HG03095 (cell line): ENCODE measurements around the gene FZD8.

Source experiments
- ATAC-seq: cut with Tn5 transposase; IDR thresholded peaks from one replicate; pipeline ENCODE4 v1.9.1; 2021; ENCODE audit warnings: moderate library complexity; ENCODE audit not compliant: unreplicated experiment

FZD8 gene

DNA sequence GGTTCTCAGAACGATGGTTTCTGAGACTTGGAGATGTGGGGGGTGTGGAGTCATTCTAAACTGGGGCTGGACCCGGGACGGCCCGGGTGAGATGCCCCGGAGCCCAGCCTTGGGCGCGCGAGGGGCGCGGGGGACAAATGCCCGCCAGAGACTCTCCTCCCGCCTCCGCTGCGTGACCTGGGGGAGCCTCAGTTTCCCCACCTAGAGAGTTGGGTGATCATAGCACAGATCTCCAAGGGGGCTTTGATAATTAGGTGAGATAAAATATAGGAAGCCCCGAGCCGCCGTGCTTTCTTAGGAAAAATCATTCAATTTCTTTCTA, 658 bp upstream of the FZD8 start:
- ATAC-seq, result no peak

DNA sequence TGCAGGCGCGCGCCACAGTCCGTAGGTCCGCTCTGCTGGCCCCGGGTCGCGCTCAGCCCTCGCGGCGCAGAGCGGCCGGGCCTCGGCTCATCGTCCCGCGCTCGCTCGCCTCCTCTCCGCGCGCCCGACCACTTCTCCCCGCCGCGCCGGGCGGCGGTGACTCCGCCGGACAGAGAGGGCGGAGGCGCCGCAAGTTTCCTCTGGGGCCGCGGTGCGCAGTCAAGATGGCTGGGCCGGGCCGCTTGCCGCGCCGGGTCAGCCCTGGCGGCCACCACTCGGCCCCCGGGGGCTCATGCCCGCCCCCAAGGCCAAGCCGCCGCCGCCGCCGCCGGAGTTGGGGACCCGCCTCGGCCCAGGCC, 441 bp downstream of the FZD8 start:
- peak; percentile 26 for ATAC-seq

DNA sequence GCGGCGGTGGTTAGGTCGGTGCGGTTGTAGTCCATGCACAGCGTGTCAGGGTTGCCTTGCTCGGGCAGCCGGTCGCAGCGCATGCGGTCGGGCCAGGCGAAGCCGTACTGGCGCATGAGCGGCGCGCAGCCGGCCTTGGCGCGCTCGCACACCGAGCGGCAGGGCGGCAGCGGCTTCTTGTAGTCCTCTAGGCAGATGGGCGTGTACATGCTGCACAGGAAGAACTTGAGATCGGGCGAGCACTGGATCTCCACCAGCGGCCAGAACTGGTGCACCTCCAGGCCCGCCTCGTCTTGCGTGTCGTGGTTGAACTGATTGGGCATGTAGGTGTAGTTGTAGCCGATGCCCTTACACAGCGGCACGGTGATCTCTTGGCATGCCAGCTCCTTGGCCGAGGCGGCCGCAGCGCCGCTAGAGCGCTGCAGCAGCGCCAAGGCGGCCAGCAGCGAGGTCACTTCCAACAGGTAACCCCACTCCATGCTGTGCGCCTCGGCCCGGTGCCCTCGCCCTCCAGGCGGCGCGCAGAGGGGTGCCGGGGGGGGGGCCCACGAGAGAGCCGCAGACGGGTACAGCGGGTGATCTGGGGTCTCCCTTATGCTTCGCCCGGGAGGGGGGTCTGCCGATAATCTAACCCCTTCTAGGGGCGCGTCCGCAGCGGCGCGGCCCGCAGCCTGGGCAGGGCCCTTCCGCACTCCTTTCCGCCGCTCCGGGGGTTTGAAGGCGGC, 983 bp downstream of the FZD8 start:
- peak; percentile 31 for ATAC-seq

DNA sequence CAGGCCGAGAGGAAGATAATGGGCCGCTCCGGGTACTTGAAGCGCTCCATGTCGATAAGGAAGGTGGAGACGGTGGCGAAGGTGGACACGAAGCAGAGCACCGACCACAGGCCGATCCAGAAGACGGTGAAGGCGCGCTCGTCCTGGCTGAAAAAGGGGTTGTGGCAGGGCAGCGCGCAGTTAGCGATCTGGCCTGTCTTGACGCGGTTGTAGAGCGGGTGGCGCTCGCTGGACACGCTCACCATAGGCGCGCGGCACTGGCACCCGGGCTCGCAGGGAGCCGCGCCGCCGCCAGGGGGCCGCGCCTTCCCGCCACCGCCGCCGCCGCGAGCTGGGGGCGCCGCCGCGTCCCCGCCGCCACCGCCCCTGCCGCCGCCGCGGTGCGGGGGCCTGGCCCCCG, 1.6 kb downstream of the FZD8 start:
- peak; percentile 24 for ATAC-seq

DNA sequence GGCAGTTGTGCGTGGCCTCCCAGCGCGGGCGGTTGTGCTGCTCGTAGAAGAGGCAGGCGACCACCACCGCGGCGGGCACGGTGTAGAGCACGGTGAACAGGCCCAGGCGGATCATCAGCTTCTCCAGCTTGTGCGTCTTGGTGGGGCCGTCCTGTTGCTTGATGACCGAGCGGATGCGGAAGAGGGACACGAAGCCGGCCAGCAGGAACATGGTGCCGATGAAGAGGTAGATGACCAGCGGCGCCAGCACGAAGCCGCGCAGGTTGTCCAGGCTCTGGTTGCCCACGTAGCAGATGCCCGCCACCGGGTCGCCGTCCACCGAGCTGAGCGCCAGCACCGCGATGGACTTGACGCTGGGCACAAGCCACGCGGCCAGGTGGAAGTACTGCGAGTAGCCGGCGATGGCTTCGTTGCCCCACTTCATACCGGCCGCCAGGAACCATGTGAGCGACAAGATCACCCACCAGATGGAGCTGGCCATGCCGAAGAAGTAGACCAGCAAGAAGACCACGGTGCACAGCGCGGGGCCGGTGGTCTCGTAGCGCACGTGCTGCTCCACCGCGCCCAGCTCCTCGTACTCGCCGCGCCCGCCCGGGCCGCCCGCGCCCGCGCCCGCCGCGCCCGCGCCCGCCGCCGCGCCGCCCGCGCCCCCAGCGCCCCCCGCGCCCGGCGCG, 2.2 kb downstream of the FZD8 start:
- no peak for ATAC-seq

DNA sequence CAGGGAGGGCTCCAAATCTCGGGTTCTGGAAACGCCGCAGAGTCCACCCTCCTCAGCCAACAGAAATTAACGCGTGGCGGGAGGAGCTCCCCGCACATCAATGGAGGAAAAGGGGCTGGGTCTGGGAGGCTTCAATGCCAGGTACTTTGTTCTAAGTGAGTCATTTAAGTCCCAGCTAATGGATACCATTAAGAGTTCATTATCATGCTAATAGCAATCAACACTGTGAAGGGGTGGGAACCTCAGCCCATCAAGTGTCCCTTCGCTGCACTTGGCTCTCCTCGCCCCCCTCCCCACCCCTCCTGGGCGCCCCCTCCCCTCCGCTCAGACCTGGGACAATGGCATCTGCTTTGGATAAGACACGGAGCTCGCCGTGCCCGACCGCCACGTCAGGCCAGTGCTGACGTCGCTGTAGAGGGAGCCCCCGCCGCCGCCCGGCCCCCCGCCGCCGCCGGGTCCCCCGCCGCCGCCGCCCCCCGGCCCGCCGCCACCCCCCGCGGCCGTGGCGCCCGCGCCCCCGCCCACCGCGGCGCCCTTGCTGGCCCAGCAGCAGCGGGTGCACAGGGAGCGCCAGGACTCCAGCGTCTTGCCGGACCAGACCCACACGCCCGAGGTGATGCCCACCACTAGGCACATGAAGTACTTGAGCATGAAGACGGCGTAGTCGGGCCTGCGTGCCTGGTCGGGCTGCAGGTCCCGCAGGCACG, 2.9 kb downstream of the FZD8 start:
- ATAC-seq, result no peak

DNA sequence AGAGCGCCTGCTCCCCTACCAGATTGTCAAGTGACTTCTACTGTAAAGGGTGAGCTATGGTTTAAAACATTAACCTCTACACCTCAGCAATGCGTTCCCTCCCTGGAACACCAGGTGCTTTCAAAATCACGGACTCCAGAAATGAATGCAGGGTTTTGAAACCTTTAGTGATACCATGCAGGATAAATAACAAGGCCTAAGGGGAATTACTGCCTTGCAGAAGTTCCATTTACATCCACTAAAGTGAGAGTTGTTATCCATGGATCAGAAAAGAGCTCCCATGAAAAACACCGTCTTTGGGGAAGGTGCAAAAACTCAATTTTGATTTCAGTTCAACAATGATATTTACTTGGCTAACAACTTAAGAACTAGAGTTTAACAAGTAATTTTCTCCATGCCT, 4.0 kb downstream of the FZD8 start:
- no peak for ATAC-seq

DNA sequence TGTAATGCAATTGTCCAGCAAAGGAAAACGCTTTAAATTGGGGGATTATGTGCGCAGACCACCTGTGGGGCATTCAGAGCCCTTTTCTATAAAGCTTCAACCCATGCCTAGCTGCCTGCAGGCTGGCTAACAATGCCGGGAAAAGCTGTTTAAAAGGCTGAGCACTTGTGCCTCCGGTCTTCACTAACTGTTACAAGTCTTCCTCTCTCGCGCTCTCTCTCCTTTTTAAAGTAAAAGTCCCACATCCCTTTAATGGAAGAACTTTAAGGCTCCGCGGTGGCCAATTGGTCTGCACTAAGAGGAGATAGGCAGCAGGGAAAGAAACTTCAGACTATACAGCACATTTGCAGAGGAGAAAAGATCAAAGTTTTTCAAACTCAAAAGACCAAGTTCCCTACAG, 4.6 kb downstream of the FZD8 start:
- ATAC-seq, result no peak

DNA sequence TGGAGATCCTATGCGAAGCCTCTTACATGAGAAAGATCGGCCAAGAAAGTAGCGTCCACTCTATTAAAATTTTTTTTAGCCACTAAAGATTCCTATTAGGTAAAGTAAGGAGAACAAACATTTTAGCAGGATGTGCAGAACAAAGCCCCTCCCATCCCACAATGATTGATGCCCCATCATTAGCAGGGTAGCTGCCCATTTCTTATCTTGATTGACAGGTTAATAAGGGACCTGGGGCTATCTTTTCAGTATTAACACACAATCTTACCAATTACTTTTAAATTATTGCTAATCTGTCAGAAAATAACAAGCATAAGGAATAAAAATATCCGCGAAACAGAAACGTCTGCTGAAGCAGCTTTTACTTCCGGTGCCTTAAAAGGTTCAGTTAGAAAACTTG, 5.1 kb downstream of the FZD8 start:
- no peak for ATAC-seq

DNA sequence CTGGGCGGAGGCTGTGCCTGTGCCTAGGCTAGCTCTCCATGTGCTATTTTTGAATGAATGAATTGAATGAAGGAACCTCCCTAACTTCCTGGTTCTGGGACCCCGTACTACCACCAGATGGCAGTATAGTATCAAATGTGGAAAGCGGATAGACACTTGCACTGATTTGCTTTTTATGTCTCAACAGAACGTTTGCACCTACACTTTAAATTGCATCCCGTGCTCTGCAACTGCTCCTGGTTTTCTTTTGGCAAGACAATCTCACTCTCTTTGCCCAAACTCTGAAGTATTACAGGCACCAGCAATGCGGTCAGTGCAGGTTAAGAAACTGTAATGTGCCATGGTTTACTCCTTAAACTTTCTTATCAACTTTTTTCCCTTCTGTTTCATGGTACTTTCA, 6.5 kb downstream of the FZD8 start:
- ATAC-seq, result peak; percentile 70

DNA sequence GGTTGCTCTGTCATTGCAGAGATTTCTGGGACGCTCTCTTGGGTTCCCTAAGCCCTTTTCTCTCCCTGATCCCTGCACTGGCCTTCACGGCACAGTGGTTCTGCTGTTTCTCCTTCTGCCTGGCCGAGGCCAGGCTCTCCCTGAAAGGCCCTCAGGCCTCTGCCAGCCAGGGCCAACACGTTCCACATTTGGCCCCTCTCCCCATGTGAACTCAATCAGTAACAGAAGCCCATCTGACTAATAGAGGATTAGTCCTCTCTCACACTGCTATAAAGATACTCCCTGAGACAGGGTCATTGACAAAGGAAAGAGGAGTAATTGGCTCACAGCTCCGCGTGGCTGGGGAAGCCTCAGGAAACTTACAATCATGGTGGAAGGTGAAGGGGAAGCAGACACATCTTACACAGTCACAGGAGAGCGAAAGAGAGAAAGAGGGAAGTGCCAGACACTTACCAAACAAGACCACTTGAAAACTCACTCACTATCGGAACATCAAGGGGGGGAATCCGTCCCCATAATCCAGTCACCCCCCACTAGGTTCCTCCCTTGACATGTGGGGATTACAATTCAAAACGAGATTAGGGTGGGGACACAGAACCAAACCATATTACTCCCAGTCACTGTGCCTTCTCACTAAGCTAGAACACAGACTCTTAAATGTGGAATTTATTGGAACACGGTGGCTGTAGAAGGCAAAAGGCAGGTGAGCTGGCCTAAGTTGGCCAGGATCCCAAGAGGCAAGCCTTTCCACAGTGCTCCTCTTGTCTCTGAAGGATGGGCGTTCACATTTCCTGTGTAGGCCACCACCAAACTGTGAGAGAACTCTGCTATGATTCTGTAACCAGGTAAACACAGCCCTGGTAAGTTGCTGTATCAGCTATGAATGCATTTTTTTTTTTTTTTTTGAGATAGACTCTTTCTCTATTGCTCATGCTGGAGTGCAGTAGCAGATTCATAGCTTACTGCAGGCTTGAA, 8.8 kb downstream of the FZD8 start:
- ATAC-seq, result no peak

DNA sequence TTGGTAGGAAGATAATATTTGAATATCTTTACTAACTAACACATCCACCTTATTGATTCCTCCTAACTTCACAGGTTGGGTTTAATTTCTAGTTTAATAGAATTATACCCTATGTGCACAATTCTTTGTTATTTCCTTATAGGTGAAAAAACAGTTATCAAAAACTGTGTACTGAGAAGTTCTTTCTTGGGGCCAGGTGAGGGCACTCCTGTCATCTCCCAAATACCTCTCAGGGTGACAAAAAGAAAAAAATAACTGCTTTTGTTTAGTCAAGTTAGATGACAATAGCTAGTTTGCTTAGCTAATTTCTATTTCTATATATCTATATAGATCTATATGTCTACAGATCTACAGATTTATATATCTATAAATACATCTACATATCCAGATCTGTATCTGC, 10.1 kb downstream of the FZD8 start:
- no peak for ATAC-seq

DNA sequence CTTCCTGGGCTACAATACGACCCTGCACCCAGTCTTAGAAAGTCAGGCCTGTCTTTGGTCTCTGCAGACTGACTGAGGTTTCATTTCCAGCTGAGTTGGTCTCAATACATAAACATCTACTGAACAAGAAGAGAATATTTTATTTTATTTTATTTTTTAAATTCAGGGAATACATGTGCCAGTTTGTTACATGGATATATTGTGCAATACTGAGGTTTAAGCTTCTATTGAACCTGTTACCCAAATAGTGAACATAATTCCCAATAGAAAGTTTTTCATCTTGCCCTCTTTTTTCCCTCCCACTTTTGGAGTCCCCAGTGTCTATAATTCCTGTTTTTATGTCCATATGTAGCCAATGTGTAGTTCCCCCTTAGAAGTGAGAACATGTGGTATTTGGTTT, 10.7 kb downstream of the FZD8 start:
- no peak for ATAC-seq

DNA sequence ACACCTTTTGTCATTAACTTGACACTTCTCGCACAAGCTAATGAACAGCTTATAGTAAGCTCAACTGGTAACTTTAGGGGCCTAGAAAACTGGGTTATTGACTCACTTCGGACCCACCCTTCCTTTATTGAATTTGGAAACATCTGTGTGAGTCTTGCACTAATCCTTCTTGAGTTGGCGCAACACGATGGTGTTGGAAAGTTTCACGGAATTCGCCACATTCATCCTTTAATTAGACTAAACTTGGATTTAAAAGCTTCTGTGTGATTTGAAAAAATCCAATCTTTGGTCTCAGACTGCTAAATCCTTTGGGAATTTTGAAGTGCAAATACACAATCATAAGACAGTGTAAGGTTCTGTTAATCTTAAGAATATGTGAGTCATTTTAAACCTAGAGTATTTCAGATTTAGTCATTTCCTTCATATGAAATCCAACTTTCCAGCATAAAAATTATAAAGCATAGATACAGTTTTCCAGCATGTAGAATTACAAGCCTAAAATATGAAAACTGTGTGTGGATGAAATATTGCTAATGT, 15.1 kb downstream of the FZD8 start:
- ATAC-seq, result no peak

DNA sequence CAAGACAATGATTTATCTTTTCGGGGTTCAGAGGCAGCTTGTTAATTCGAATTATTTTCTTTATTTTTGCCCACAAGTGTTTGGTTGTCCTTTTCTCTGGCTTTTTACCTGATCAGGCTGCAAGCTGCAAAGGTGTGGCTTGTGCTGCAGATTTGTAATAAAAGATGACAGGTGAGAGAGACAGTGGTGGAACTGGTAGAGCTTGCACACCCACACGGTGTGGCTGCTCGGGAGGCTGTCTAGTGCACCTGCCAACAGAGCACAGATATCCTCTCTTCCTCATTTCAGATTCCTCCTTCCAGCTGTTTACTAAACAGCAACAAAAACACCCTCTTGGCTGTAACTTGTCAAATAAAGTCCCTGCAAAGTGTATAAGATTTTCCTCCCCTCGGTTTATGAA, 27.8 kb downstream of the FZD8 start:
- ATAC-seq, result no peak

DNA sequence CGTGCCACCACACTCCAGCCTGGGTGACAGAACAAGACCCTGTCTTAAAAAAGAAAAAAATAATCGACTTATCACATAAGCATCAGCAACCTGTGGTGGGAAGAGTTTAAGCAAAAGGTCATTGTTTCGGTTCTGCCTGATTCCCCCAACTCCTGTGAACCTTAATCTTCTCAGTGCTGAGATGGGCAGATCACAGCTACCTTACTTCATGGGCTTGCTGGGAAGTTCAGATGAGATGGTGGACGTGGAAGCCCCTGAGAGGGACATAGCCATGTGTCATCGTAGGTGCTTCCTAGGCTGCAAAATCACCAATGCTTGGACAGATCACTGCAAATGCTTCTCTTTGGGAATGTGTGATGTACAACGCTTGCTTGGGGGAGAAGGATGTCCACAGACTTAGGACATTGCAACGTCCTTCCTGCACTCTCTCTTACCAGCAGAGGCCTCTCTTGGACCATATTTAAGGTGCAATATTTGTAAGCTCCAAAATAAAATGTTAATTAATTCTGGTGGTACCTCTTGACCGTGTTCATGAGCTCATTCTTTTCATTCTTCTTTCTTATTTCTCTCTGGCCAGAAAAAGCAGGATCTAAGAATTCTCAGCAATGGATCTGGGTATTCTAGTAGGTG, 28.4 kb downstream of the FZD8 start:
- no peak for ATAC-seq

DNA sequence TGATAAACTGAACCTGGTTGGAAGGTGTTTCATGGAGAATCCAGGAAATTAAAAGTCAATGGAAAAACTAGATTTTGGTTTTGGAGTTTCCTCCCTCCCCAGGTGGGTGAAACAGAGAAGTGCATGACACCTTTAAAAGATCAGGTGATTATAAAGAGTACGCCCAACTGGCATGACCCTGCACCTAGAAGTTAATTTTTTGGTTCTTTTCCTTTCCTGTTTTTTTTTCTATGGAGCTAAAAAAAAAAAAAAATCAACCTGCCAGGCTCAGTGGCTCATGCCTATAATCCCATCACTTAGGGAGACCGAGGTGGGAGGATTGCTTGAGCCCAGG, 29.0 kb downstream of the FZD8 start:
- no peak for ATAC-seq

DNA sequence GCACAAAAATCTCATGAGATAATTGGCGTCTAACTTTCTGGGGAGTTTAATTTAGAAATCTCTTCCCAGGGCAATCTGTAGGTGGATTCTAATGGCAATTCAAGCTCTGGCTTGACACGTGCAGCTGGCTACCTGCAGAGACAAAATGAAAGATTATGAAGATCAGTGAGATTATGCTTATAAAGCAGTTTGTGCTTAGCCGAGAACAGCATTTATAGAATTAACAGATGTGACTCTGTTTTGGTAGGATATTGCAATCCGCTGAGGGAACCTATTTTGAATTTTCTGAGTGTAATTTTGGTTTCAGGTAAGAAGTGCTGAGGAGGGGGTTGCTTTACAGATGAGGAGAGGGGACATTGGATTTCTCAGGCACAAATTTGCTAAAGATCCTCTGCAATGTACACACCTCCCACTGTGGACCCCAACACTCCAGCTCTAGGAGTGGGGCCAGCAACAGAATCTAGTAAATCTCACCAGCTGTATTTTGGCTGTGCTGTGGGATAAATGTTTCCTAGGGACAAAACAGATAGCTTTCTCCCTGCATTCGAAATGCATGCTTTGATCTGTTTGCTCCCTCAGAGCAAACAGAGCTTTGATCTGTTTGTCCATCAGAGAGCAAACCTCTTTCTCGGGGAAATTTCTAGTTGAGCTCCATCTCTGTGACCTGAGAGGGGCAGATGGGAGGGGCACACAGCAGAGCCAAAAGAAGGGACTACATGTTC, 29.6 kb downstream of the FZD8 start:
- ATAC-seq, result no peak

DNA sequence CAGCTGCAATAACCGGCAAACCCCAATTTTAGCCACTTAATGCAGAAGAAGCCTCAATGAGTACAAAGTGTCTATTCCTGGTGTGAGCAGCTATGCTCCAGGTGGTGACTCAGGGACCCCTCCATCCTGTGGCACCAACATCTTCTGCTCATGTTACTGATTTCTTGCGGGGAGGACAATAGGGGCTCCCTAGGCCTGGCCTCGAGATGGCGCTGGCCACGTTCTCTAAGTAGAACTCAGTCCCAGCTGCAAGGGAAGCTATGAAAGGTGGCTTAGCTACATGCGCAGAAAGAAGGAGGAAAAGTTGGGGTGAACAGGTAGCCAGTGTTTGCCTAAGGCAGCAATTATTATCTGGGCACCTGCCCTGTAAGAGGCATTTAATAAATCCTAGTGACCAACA, 30.3 kb downstream of the FZD8 start:
- ATAC-seq, result no peak

DNA sequence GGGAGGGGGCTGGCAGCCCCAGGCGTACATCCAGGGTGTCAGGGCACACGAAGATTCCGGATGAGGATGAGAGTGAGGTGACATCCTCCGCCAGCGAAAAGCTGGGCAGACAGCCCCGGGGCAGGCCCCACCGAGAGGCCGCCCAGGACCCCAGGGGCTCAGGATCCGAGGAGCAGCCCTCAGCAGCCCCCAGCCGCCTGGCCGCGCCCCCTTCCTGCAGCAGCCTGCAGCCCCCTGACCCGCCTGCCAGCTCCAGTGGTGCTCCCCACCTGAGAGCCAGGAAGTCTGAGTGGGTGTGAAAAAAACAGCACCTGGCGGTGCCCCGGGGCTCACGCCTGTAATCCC, 33.8 kb downstream of the FZD8 start:
- ATAC-seq, result no peak
